ENCODE results near the gene CDH23. TPM values are rescaled to one million over a fixed set of nuclear protein-coding genes. Genes with fewer than 3 reads are reported as not detected.

Gene CDH23
- total and polyA plus RNA-seq, 10 of the 15 experiments (the other 5 are each of a cell fraction or from before 2014, with no cell fraction given) = 0.09 to 0.40 (median 0.15) TPM; not detected in 1

- in situ Hi-C loops (cut with MboI) (loop anchor here (10.0 kb wide), 1 partner anchor 323 kb away; no protein-coding TSS in a partner anchor), intact Hi-C loops (cut with micrococcal nuclease; ENCODE audit: unreplicated experiment) (loop anchor here (5.0 to 10.0 kb wide), 2 partner anchors 316 to 513 kb away; no protein-coding TSS in a partner anchor)
- H3K4me2 ChIP-seq (ENCODE audit: control insufficient read depth, insufficient read depth) = no peak overlapping the region
- ChIA-PET RAD21 (ENCODE audit: unreplicated experiment) (interaction anchor here (1.1 to 7.2 kb wide), 6 partner anchors 9 to 326 kb away, joined by 4 to 77 read pairs (median 8); partner anchors contain the start of gene SLC29A3), CTCF (interaction anchor here (0.8 to 17.5 kb wide), 10 partner anchors 8 to 325 kb away, joined by 3 to 359 read pairs (median 4); partner anchors contain the start of gene SLC29A3), POLR2A (interaction anchor here (1.8 kb wide), 1 partner anchor 62 kb away, joined by 5 read pairs; the partner anchor contains the start of gene SLC29A3), SMC1A (ENCODE audit: uncharacterized antibody, unreplicated experiment) (interaction anchor here (0.6 to 18.0 kb wide), 7 partner anchors 9 to 327 kb away, joined by 3 to 249 read pairs (median 6); partner anchors contain the start of gene SLC29A3)
- no peak overlapping the region for H2AFZ ChIP-seq (ENCODE audit: control insufficient read depth, low read depth, low read length)
- no peak for FAIRE-seq
- peaks cover 14% of the 10 kb centered on the region for H3K4me1 ChIP-seq (ENCODE audit: control insufficient read depth, insufficient read depth, low read length)
- H3K4me3 ChIP-seq = no peak overlapping the region
- no peak overlapping the region for H3K9ac ChIP-seq (ENCODE audit: control insufficient read depth, insufficient read depth, low read length)
- H3K79me2 ChIP-seq (ENCODE audit: control insufficient read depth, insufficient read depth, low read length) = no peaks in the 10 kb centered on the region
- whole genome bisulfite sequencing (ENCODE audit: insufficient coverage, insufficient replicate concordance, low lambda C conversion rate, missing lambda C conversion rate) = 31% methylated on average over 3 of the region's 3 CpGs
- H3K36me3 ChIP-seq (ENCODE audit: control insufficient read depth in 2 of 2, insufficient read depth in 2 of 2, low read length in 1 of 2) = no peaks in the 10 kb centered on the region
- no peaks in the 10 kb centered on the region for H3K9me3 ChIP-seq (replicated peaks; ENCODE audit: control insufficient read depth, insufficient read depth, low read length)
- no peaks in the 10 kb centered on the region for H4K20me1 ChIP-seq (ENCODE audit: control insufficient read depth, insufficient read depth)
- no TSS peak for BruUV-seq (replicated peaks)
- no peaks in the 10 kb centered on the region for H3K27me3 ChIP-seq (replicated peaks in 1 of 2; ENCODE audit: control insufficient read depth in 2 of 2, insufficient read depth in 2 of 2, low read length in 1 of 2)
- ATAC-seq = no peak
- no peak overlapping the region for H3K27ac ChIP-seq (ENCODE audit: control insufficient read depth, insufficient read depth)
- DNase-seq (ENCODE audit: low read depth, low spot score) = no peak
- TF ChIP-seq POLR2A (IDR thresholded peaks at IDR 0.05; ENCODE audit: low read depth, low read length) (no peak), MEF2B (IDR thresholded peaks at IDR 0.05; ENCODE audit: partially characterized antibody, poor library complexity, severe bottlenecking) (no peak), JUND (IDR thresholded peaks at IDR 0.05; ENCODE audit: low read depth, low read length) (no peak), EED (IDR thresholded peaks at IDR 0.05; ENCODE audit: low read depth) (no peak), IKZF1 (conservative IDR thresholded peaks at IDR 0.05) (no peak), GATAD2B (conservative IDR thresholded peaks at IDR 0.05; ENCODE audit: low read depth) (no peak), MXI1 (IDR thresholded peaks at IDR 0.05; ENCODE audit: low read depth, low read length) (no peak), SUPT20H (IDR thresholded peaks at IDR 0.05; ENCODE audit: borderline replicate concordance, control insufficient read depth, low read depth, low read length) (no peak), E4F1 (IDR thresholded peaks at IDR 0.05; ENCODE audit: borderline replicate concordance, partially characterized antibody) (no peak), RAD21 (IDR thresholded peaks at IDR 0.05; ENCODE audit: insufficient read depth, low read depth, low read length) (no peak), PBX3 (IDR thresholded peaks at IDR 0.05; ENCODE audit: insufficient replicate concordance, low read depth, low read length) (no peak), POLR2AphosphoS5 (IDR thresholded peaks at IDR 0.05; ENCODE audit: low read length) (no peak), CEBPZ (IDR thresholded peaks at IDR 0.05; ENCODE audit: low read depth, low read length) (no peak), GABPA (IDR thresholded peaks at IDR 0.05; ENCODE audit: low read depth) (no peak), HDAC2 (IDR thresholded peaks at IDR 0.05) (no peak), PKNOX1 (IDR thresholded peaks at IDR 0.05) (no peak)
These were observed 15.1 kb upstream of the CDH23 start for GRCh38 chr10:71381611-71382010.

All from GM12878 (cell line).